Upper lobe of left lung (tissue), 6 donors: ENCODE results near the gene SLC25A12. TPM values are rescaled to one million over a fixed set of nuclear protein-coding genes. Genes with fewer than 3 reads are reported as not detected.

Source experiments
- ATAC-seq, 2 donors: fragments of 200-7000 bp; cut with Tn5 transposase; one replicate each; pipeline ENCODE4 v1.9.1; 2022; ENCODE audit warnings: mild to moderate bottlenecking in 2 of 2, moderate library complexity in 2 of 2; ENCODE audit not compliant: low FRiP score in 2 of 2
- DNase-seq, 2 donors: peaks; one replicate each; pipeline ENCODE4 v3.0.0-alpha.2; 2019 to 2020
- H3K27ac ChIP-seq, 4 donors: fragments of 200-600 bp; sonication (generic); one replicate each; pipeline ENCODE4 v1.5.1; 2016 to 2019
- H3K27me3 ChIP-seq, 4 donors: fragments of 200-600 bp; sonication (generic); one replicate each; pipeline ENCODE4 v1.5.1; 2017 to 2019
- H3K36me3 ChIP-seq, 4 donors: fragments of 200-600 bp; sonication (generic); one replicate each; pipeline ENCODE4 v1.5.1; 2016 to 2019
- H3K4me1 ChIP-seq, 4 donors: fragments of 200-600 bp; sonication (generic); one replicate each; pipeline ENCODE4 v1.5.1; 2018 to 2019
- H3K4me3 ChIP-seq, 4 donors: fragments of 200-600 bp; sonication (generic); one replicate each; pipeline ENCODE4 v1.5.1; 2017 to 2019; ENCODE audit warnings: mild to moderate bottlenecking in 2 of 4, moderate library complexity in 1 of 4
- H3K9me3 ChIP-seq, 4 donors: fragments of 200-600 bp; sonication (generic); one replicate each; pipeline ENCODE4 v1.5.1; 2018 to 2019
- CTCF ChIP-seq, 6 experiments: fragments of 450-650 bp in 4 of 6; fragments of 200-600 bp in 2 of 6; sonication (generic) in 2 of 6; IDR thresholded peaks; one replicate each; pipeline ENCODE4 v1.5.1; 2016 to 2019; ENCODE audit warnings: antibody characterized with exemption in 6 of 6
- EP300 ChIP-seq, 4 donors: sonication (generic); formaldehyde crosslinking; IDR thresholded peaks; one replicate each; pipeline ENCODE4 v1.5.1; 2017; ENCODE audit warnings: antibody characterized with exemption in 4 of 4, control low read depth in 2 of 4
- POLR2A ChIP-seq, 4 donors: fragments of 450-650 bp; IDR thresholded peaks; one replicate each; pipeline ENCODE4 v1.5.1; 2016 to 2017; ENCODE audit warnings: antibody characterized with exemption in 4 of 4, mild to moderate bottlenecking in 2 of 4
- POLR2AphosphoS5 ChIP-seq, 2 donors: sonication (generic); formaldehyde crosslinking; IDR thresholded peaks; one replicate each; pipeline ENCODE4 v1.5.1; 2017; ENCODE audit warnings: antibody characterized with exemption in 2 of 2
- WGBS, 2 donors: methylation state at CpG; one replicate each; pipeline ENCODE4 v1.1.5; 2017 to 2018; 5-methylcytosine and 5-hydroxymethylcytosine counted together
- total RNA-seq, 6 donors: library from RNA; depleted of rRNA in 4 of 6; stranded (reverse); fragments of >200 nt in 4 of 6; gene quantifications; one replicate each; pipeline versions ENCODE4 v1.1.0 to v1.2.1, GENCODE V29; 2016 to 2021
- donor health status: DM: no; HTN: no; CAD: no; lungs with moderate emphysema.
- donor health status: DM: no; HTN: yes; CAD: no; lungs with severe emphysema.

Gene SLC25A12
- total RNA-seq, 6 donors from 2014 or later: 6.2 to 27.2 (median 11.3) TPM

- no peaks in the 10 kb centered on the region for H3K9me3 ChIP-seq
- no peaks in the 10 kb centered on the region for H3K27me3 ChIP-seq
- no peak overlapping the region for H3K27ac ChIP-seq
- DNase-seq: no peak
- TF ChIP-seq POLR2AphosphoS5 (IDR thresholded peaks at IDR 0.05) (no peak), EP300 (IDR thresholded peaks at IDR 0.05) (no peak), CTCF (IDR thresholded peaks at IDR 0.05) (no peak), POLR2A (IDR thresholded peaks at IDR 0.05) (no peak)
- no peak overlapping the region for H3K4me3 ChIP-seq
- peaks cover 7 to 15% (median 11%) of the 10 kb centered on the region in 4 donors for H3K4me1 ChIP-seq
- no peaks in the 10 kb centered on the region for H3K36me3 ChIP-seq
- WGBS, 2 donors: 62 to 89% methylated on average over 1 of the region's 1 CpG
- ATAC-seq: no peak
These were observed 4.2 kb downstream of the SLC25A12 start for GRCh38 chr2:171889808-171890207.

GRCh38 chr2:171889333-171889732 is 4.7 kb downstream of the SLC25A12 start:
- WGBS, 2 donors: 74 to 83% methylated on average over 2 of the region's 2 CpGs
- ATAC-seq (no peak), DNase-seq (no peak)
- H3K27me3 ChIP-seq: no peaks in the 10 kb centered on the region
- H3K4me3 ChIP-seq: no peak overlapping the region
- H3K4me1 ChIP-seq: peaks cover 7 to 11% (median 9%) of the 10 kb centered on the region in 4 donors
- H3K27ac ChIP-seq: no peak overlapping the region
- TF ChIP-seq CTCF (IDR thresholded peaks at IDR 0.05) (no peak), POLR2AphosphoS5 (IDR thresholded peaks at IDR 0.05) (no peak), EP300 (IDR thresholded peaks at IDR 0.05) (no peak), POLR2A (IDR thresholded peaks at IDR 0.05) (no peak)
- no peaks in the 10 kb centered on the region for H3K9me3 ChIP-seq
- no peaks in the 10 kb centered on the region for H3K36me3 ChIP-seq

GRCh38 chr2:171883275-171883893 is 10.7 kb downstream of the SLC25A12 start:
- H3K27ac ChIP-seq: no peak overlapping the region
- DNase-seq (no peak), ATAC-seq (no peak)
- no peak for TF ChIP-seq POLR2A (IDR thresholded peaks at IDR 0.05)
- no peak for TF ChIP-seq POLR2AphosphoS5 (IDR thresholded peaks at IDR 0.05)
- TF ChIP-seq EP300 (IDR thresholded peaks at IDR 0.05): no peak
- no peak for TF ChIP-seq CTCF (IDR thresholded peaks at IDR 0.05)
- WGBS, 2 donors: 69 to 73% methylated on average over 5 of the region's 5 CpGs
- no peaks in the 10 kb centered on the region for H3K27me3 ChIP-seq
- peaks cover 0 to 5% (median 0%) of the 10 kb centered on the region in 4 donors for H3K4me1 ChIP-seq
- H3K4me3 ChIP-seq: no peak overlapping the region
- H3K9me3 ChIP-seq: no peaks in the 10 kb centered on the region
- H3K36me3 ChIP-seq: no peaks in the 10 kb centered on the region

- H3K36me3 ChIP-seq: no peaks in the 10 kb centered on the region
- no peaks in the 10 kb centered on the region for H3K27me3 ChIP-seq
- 91 to 93% methylated on average over 2 of the region's 2 CpGs for WGBS, 2 donors
- no peak for TF ChIP-seq POLR2A (IDR thresholded peaks at IDR 0.05)
- no peak for TF ChIP-seq CTCF (IDR thresholded peaks at IDR 0.05)
- TF ChIP-seq POLR2AphosphoS5 (IDR thresholded peaks at IDR 0.05): no peak
- no peak for TF ChIP-seq EP300 (IDR thresholded peaks at IDR 0.05)
- ATAC-seq (no peak), DNase-seq (no peak)
- H3K27ac ChIP-seq: no peak overlapping the region
- no peak overlapping the region for H3K4me3 ChIP-seq
- no peaks in the 10 kb centered on the region for H3K9me3 ChIP-seq
- H3K4me1 ChIP-seq: peaks cover 0 to 5% (median 0%) of the 10 kb centered on the region in 4 donors
These were observed 11.8 kb downstream of the SLC25A12 start for GRCh38 chr2:171882089-171882769.
